GM10847 (cell line): ENCODE measurements around the gene CHST5.

Experiments
- POLR2A ChIP-seq: IDR thresholded peaks from 2 replicates; pipeline ENCODE4 v1.6.1; 2011; ENCODE audit not compliant: insufficient read length; ENCODE audit errors: extremely low read depth

Gene CHST5

GRCh38 chr16:75535901-75536300 lies at the start of gene CHST5:
Gene CHST5, minus strand, starts transcription at chr16:75536108. Its CDS starts 5,724 bp downstream, at chr16:75530384.
- TF ChIP-seq POLR2A, result no peak

DNA sequence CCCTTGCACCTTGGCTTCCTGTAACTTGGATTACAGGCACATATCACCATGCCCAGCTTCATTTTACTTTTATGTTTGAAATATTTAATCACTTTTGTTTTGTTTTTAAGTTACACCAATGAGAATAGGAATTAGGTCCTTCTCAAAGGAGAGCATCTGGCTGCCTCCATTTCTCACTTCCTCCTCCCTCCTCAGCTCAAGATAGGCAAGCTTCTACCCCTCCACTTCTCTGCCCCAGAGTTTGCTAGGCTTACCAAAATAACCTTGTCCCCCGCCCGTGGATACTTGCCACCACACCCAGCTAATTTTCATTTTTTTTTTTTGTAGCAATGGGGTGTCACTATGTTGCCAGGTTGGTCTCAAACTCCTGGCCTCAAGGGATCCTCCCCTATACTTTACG lies 48.2 kb upstream of the CHST5 start:
- no peak for TF ChIP-seq POLR2A

DNA sequence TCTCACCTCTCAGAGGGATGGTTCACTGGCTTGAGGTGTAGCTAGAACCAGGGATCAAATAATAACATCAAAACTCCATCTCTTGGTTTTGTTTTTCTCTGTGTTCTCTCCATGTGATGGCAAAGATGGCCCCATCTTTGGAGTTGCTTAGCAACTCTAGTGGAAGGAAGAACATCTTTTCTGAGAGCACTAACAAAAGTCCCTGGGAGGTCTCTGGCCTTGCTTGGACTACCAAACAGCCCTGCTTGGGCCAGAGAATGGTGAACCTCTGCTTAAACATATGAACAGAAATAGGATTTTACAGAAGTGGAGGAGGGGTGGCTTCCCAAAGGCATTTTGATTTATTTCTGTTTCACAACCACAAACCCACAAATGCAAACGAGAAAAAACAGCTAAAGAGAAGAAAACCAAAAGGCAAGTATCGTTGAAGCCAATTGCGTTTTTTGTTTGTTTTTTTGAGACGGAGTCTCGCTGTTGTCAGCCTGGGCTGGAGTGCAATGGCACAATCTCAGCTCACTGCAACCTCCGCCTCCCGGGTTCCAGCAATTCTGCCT lies 43.5 kb upstream of the CHST5 start:
- TF ChIP-seq POLR2A, result no peak

- TF ChIP-seq POLR2A, result no peak
Measured at GRCh38 chr16:75578725-75579124, 42.8 kb upstream of the CHST5 start.

DNA sequence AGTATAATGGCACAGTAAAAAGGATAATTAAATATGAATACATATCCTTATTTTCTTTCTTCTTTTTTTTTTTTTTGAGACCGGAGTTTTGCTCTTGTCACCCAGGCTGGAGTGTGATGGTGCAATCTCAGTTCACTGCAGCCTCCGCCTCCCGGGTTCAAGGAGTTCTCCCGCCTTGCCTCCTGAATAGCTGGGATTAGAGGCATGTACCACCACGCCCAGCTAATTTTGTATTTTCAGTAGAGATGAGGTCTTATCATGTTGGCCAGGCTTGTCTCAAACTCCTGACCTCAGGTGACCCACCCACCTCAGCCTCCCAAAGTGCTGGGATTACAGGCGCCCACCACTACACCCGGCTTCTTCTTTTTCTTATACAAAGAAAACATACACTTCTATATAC lies 42.3 kb upstream of the CHST5 start:
- no peak for TF ChIP-seq POLR2A

GRCh38 chr16:75576384-75576811 lies 40.5 kb upstream of the CHST5 start:
- TF ChIP-seq POLR2A, result no peak

- TF ChIP-seq POLR2A, result no peak
Measured at GRCh38 chr16:75575958-75576357, 40.0 kb upstream of the CHST5 start.

- TF ChIP-seq POLR2A, result no peak
Measured at GRCh38 chr16:75573955-75574354, 38.0 kb upstream of the CHST5 start.

DNA sequence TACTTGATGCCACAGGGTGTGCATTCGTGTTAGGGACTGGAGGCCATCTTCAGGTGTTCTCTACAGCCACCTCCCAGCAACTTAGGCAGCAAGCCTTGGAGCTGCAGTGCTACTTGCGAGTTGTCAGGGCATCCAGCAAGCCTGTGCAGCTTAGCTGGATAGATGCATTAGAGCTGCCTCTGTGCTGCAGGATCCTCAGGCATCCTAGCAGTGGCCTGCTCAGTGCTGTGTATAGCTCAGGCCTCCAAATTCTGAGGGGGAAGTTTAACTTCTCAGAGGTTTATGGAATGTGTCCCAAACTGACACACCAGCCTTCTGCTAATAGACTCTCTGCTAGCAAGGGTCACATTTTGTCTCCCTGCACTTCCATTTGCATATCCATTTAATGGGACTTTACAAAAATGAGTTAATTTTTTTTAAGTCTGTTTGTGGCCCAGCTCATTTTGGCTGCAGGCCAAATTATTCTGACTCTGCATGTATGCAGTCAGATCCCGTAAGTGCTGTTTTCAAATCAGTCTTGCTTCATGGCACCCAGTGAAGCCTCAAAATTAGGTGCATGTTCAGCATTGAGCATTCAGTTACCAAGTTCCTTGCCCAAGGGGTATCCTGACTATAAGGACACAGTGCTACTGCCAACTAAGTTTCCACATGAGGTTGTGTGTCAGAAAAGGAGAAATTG lies 37.1 kb upstream of the CHST5 start:
- TF ChIP-seq POLR2A, result no peak

- no peak for TF ChIP-seq POLR2A
Measured at GRCh38 chr16:75570396-75571065, 34.6 kb upstream of the CHST5 start.

DNA sequence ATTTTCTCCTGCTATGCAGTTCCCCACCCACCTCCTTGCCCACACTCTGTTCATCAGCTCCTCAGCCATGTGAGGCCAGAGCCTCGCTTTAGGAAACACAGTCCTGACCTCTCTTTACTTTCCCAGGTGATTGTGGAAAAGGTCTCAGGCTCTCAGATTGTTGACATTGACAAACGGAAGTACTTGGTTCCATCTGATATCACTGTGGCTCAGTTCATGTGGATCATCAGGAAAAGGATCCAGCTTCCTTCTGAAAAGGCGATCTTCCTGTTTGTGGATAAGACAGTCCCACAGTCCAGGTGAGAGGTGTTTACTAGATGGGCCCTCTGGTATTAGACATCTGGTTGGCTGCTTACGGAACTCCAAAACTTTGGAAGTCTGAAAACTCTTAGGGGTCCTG lies 32.0 kb upstream of the CHST5 start:
- no peak for TF ChIP-seq POLR2A

GRCh38 chr16:75566758-75567255 lies 30.9 kb upstream of the CHST5 start:
- TF ChIP-seq POLR2A, result no peak

DNA sequence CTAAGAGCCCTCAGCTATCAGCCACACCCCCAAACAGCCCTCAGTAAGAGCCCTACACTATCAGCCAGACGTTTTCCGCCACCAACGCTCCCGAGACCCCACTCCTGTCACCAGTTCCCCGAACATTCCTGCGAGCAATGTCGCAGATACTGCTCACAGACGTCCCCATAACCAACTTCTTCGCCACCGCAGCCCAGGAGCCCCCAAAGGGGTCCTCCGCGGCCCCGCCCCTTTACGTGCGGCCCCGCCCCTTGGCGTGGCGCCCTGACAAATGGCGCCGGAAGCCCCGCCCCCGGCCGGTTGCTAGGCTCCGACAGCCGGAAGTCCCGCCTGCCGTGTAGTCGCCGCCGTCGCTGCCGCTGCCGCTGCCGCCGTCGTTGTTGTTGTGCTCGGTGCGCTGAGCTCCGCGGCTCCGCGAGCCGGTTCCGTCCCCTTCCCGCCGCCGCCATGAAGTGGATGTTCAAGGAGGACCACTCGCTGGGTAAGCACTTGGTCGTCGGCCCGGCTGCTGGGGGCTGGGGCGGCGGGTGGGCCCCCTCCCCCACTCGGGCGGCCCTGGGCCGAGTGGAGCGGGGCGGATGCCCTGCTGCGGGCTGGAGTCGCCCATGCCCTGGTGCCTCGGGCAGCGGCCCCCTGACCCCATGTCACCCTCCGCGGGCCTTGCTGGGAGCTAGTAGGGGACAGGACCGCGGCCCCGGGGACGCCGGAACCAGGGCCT lies 30.3 kb upstream of the CHST5 start, which contains the start of gene GABARAPL2:
Gene GABARAPL2, plus strand, starts transcription at position 340 of the 718 bp plus-strand sequence. Its CDS starts 108 bp downstream, at position 448.
- no peak for TF ChIP-seq POLR2A

DNA sequence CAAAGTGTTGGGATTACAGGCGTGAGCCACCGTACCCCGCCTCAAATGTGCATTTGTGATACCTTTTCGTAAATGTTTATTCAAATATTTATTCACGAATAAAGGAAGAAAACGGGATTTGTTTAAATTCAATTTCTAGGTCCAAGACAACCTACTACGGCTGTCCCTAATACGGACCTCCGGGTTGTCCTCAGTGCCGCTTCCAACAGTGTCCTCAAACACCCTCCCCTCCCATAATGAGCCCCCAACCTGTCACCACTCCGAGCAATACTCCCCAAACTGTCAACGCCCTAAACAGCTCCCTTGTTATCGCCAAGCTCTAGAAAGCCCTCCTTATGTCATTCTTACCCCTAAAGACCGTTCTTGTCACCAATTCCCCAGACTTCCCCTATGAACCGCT lies 29.7 kb upstream of the CHST5 start:
- TF ChIP-seq POLR2A, result no peak

GRCh38 chr16:75559564-75560372 lies 23.9 kb upstream of the CHST5 start:
- no peak for TF ChIP-seq POLR2A
